ENCODE data around the gene CLIP4. TPM values are rescaled to one million over a fixed set of nuclear protein-coding genes. Genes with fewer than 3 reads are reported as not detected.

The CLIP4 gene
- total RNA-seq, 1 experiment from 2014 or later, result 18.2 TPM

DNA sequence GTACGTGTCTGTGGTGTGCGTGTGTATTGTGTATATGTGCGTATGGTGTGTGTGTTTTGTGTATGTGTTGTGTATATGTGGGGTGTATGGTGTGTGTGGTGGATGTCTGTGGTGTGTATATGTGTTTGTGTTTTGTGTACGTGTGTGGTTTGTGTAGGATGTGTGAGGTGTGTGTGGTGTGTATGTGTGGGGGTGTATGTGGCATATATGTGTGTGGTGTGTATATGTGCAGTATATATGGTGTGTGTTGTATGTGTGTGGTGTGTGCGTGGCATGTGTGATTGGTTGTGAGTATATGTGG, 101.3 kb downstream of the CLIP4 start:
- TF ChIP-seq, protein P1, sequence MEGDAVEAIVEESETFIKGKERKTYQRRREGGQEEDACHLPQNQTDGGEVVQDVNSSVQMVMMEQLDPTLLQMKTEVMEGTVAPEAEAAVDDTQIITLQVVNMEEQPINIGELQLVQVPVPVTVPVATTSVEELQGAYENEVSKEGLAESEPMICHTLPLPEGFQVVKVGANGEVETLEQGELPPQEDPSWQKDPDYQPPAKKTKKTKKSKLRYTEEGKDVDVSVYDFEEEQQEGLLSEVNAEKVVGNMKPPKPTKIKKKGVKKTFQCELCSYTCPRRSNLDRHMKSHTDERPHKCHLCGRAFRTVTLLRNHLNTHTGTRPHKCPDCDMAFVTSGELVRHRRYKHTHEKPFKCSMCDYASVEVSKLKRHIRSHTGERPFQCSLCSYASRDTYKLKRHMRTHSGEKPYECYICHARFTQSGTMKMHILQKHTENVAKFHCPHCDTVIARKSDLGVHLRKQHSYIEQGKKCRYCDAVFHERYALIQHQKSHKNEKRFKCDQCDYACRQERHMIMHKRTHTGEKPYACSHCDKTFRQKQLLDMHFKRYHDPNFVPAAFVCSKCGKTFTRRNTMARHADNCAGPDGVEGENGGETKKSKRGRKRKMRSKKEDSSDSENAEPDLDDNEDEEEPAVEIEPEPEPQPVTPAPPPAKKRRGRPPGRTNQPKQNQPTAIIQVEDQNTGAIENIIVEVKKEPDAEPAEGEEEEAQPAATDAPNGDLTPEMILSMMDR (conservative IDR thresholded peaks at IDR 0.05; ENCODE audit: low read depth, low read length), result no peak
- TF ChIP-seq EZH2 (IDR thresholded peaks at IDR 0.05; ENCODE audit: borderline replicate concordance, low read depth, low read length, poor library complexity, severe bottlenecking), result no peak
- no peaks in the 10 kb centered on the region for H3K27me3 ChIP-seq (replicated peaks; ENCODE audit: insufficient read depth, low read depth, low read length, poor library complexity)
- no TSS peak for BruUV-seq (replicated peaks)
- H3K27ac ChIP-seq (ENCODE audit: low read depth, low read length, poor library complexity, severe bottlenecking), result no peak overlapping the region
- CTCF ChIA-PET, result no interaction called here
- H3K4me1 ChIP-seq (ENCODE audit: insufficient read depth, low read length, poor library complexity, severe bottlenecking), result no peaks in the 10 kb centered on the region
- no peak for DNase-seq (ENCODE audit: low spot score)
- POLR2A ChIA-PET (ENCODE audit: low non-redundant PET), result no interaction called here
- intact Hi-C loops (cut with micrococcal nuclease; ENCODE audit: unreplicated experiment), result no loop called here
- H3K9me3 ChIP-seq (ENCODE audit: low read depth, low read length, poor library complexity, severe bottlenecking), result no peaks in the 10 kb centered on the region
- H3K36me3 ChIP-seq (ENCODE audit: insufficient read depth, low read length, poor library complexity, severe bottlenecking), result no peaks in the 10 kb centered on the region
- no peak overlapping the region for H3K4me3 ChIP-seq (ENCODE audit: low read depth, low read length, poor library complexity, severe bottlenecking)

DNA sequence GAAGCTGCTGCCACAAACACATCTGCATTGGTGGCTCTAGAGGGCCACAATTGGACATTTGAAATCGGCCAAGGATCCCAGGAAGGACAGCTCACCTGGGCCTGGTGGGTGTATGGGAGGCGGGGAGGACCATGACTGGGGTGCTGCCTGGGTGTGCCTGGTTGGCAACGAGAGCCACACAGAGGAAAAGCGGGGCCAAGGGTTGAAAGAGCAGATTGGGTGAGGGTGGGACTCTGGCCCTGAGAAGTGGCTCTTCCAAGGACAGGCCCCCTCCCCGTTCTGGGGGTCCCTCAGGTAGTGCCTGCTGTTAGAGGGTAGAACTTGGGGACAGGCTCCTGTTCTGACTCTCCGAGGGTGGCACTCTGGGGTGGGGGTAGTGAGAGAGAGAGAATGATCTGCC, 102.9 kb downstream of the CLIP4 start:
- POLR2A ChIA-PET (ENCODE audit: low non-redundant PET), result no interaction called here

DNA sequence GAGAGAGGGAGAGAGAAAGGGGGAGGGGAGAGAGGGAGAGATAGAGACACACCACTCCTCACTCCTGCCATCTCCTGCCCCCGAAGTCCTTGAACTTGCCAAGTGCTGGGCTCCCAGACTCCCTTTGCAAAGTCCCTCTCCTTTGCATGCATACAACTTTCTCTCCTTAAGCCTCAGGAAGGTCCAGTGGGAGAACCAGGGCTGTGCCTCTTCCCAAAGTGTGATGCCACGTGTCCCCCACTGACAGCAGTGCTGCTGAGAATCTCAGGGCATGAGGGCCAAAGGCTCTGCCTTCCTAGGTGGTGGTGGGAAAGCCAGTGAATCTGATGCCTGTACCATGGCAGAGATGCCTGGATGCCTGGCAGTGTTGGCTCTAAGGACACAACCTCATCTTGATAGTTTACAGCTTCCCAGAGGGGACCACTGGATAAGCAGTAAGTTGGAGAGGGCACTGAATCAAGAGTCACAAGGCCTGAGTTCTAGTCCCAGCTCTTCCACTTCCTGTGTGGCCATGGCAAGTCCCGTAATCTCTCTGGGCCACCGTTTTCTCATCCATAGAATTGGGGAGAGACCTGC, 103.4 kb downstream of the CLIP4 start:
- Histone ChIP-seq H3K36me3 (ENCODE audit: insufficient read depth, low read length, poor library complexity, severe bottlenecking) (no peaks in the 10 kb centered on the region), H3K4me3 (ENCODE audit: low read depth, low read length, poor library complexity, severe bottlenecking) (no peak overlapping the region), H3K9me3 (ENCODE audit: low read depth, low read length, poor library complexity, severe bottlenecking) (no peaks in the 10 kb centered on the region), H3K4me1 (ENCODE audit: insufficient read depth, low read length, poor library complexity, severe bottlenecking) (peaks cover 2% of the 10 kb centered on the region), H3K27me3 (replicated peaks; ENCODE audit: insufficient read depth, low read depth, low read length, poor library complexity) (no peaks in the 10 kb centered on the region), H3K27ac (ENCODE audit: low read depth, low read length, poor library complexity, severe bottlenecking) (no peak overlapping the region)
- ChIA-PET CTCF (no interaction called here), POLR2A (ENCODE audit: low non-redundant PET) (no interaction called here)
- no TSS peak for BruUV-seq (replicated peaks)
- intact Hi-C loops (cut with micrococcal nuclease; ENCODE audit: unreplicated experiment), result no loop called here
- TF ChIP-seq EZH2 (IDR thresholded peaks at IDR 0.05; ENCODE audit: borderline replicate concordance, low read depth, low read length, poor library complexity, severe bottlenecking), result no peak
- TF ChIP-seq, protein P1 (conservative IDR thresholded peaks at IDR 0.05; ENCODE audit: low read depth, low read length), result no peak
- DNase-seq (ENCODE audit: low spot score), result no peak

More for the DNA sequence above, 102.9 kb downstream of the CLIP4 start:
- Histone ChIP-seq H3K36me3 (ENCODE audit: insufficient read depth, low read length, poor library complexity, severe bottlenecking) (no peaks in the 10 kb centered on the region), H3K27me3 (replicated peaks; ENCODE audit: insufficient read depth, low read depth, low read length, poor library complexity) (no peaks in the 10 kb centered on the region), H3K4me1 (ENCODE audit: insufficient read depth, low read length, poor library complexity, severe bottlenecking) (no peaks in the 10 kb centered on the region), H3K27ac (ENCODE audit: low read depth, low read length, poor library complexity, severe bottlenecking) (no peak overlapping the region), H3K4me3 (ENCODE audit: low read depth, low read length, poor library complexity, severe bottlenecking) (no peak overlapping the region), H3K9me3 (ENCODE audit: low read depth, low read length, poor library complexity, severe bottlenecking) (no peaks in the 10 kb centered on the region)
- intact Hi-C loops (cut with micrococcal nuclease; ENCODE audit: unreplicated experiment), result no loop called here
- no peak for DNase-seq (ENCODE audit: low spot score)
- CTCF ChIA-PET, result no interaction called here
- TF ChIP-seq EZH2 (IDR thresholded peaks at IDR 0.05; ENCODE audit: borderline replicate concordance, low read depth, low read length, poor library complexity, severe bottlenecking), result no peak
- TF ChIP-seq, protein P1 (conservative IDR thresholded peaks at IDR 0.05; ENCODE audit: low read depth, low read length), result no peak
- BruUV-seq (replicated peaks), result no TSS peak
